Chondrocyte (in vitro differentiated cells): Measurements from ENCODE around the gene TMPRSS3. TPM values are rescaled to one million over a fixed set of nuclear protein-coding genes. Genes with fewer than 3 reads are reported as not detected.

ENCODE experiments used
- DNase-seq: peaks from one replicate; pipeline ENCODE4 v3.0.0; 2021; ENCODE audit warnings: mixed read lengths, low spot score
- H3K27ac Mint-ChIP-seq: one replicate; pipeline ENCODE4 v1.8.0; 2021; ENCODE audit warnings: mild to moderate bottlenecking, moderate library complexity, mixed read lengths; ENCODE audit not compliant: unreplicated experiment
- H3K27me3 Mint-ChIP-seq: 2 replicates; pipeline ENCODE4 v1.8.0; 2021; ENCODE audit warnings: low read depth, mixed read lengths
- H3K36me3 Mint-ChIP-seq: 2 replicates; pipeline ENCODE4 v1.8.0; 2021; ENCODE audit warnings: low read depth, mixed read lengths
- H3K4me1 Mint-ChIP-seq: 2 replicates; pipeline ENCODE4 v1.8.0; 2021; ENCODE audit warnings: low read depth, mild to moderate bottlenecking, mixed read lengths
- H3K4me3 Mint-ChIP-seq: one replicate; pipeline ENCODE4 v1.8.0; 2021; ENCODE audit warnings: mild to moderate bottlenecking, moderate library complexity, mixed read lengths; ENCODE audit not compliant: unreplicated experiment
- H3K9me3 Mint-ChIP-seq: 2 replicates; pipeline ENCODE4 v1.8.0; 2021; ENCODE audit warnings: low read depth, mixed read lengths
- total RNA-seq: library from RNA; stranded (reverse); gene quantifications from 3 replicates; pipeline ENCODE4 v1.2.1, GENCODE V29; 2021
- TF ChIP-seq, protein P1 (sequence below): fragments of 200-600 bp; sonication (generic); IDR thresholded peaks from 2 replicates; pipeline ENCODE4 v1.5.0; 2021; ENCODE audit warnings: antibody characterized with exemption, mild to moderate bottlenecking, moderate library complexity

The TMPRSS3 gene
- total RNA-seq, 1 donor from 2014 or later: not detected

DNA sequence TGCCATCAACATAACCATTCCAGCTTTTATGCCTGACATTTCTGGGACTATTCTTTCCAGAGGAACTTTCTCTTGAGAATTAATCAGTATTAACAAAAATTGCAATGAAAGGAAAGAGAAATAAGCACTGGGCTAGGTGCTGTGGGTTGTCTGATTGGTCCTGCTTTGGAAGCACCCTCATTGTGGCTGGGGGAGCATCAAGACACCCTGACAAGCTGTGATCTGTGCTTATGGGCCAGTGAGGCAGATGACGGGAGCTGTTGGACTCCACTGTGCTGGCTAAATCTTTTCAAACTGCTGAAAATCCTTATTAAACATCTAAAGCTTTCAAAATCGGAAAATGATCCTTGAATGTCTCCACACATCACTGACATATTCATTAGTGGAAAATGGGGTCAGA, 27.8 kb upstream of the TMPRSS3 start:
- Mint-ChIP-seq H3K4me1 (no peaks in the 10 kb centered on the region), H3K9me3 (peaks cover 17% of the 10 kb centered on the region), H3K27me3 (peaks cover 53% of the 10 kb centered on the region), H3K4me3 (no peak overlapping the region), H3K36me3 (peaks cover 4% of the 10 kb centered on the region), H3K27ac (no peak overlapping the region)
- no peak for DNase-seq
- TF ChIP-seq, protein P1, sequence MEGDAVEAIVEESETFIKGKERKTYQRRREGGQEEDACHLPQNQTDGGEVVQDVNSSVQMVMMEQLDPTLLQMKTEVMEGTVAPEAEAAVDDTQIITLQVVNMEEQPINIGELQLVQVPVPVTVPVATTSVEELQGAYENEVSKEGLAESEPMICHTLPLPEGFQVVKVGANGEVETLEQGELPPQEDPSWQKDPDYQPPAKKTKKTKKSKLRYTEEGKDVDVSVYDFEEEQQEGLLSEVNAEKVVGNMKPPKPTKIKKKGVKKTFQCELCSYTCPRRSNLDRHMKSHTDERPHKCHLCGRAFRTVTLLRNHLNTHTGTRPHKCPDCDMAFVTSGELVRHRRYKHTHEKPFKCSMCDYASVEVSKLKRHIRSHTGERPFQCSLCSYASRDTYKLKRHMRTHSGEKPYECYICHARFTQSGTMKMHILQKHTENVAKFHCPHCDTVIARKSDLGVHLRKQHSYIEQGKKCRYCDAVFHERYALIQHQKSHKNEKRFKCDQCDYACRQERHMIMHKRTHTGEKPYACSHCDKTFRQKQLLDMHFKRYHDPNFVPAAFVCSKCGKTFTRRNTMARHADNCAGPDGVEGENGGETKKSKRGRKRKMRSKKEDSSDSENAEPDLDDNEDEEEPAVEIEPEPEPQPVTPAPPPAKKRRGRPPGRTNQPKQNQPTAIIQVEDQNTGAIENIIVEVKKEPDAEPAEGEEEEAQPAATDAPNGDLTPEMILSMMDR: no peak

DNA sequence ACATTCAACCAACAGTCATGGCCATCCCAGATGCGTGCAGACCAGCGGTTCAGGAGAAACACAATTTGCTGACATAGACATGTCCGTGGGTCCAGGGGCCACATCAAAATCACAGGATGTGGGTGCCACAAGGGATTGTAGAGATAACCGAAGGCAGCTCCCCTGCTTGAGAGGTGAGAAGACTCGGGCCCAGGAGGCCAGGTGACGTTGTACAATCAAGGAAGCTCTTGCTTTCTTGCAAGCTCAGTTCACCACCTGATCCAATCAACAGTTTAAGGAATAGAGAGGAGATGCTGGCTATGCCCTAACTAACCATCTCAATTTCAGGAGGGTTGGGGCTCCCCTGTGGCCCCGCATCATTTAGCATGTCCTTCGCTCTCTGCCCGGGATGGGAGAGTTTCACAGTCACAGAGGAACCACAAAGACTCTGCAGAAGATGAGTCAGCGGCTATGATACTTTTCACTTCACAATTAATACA, 27.4 kb upstream of the TMPRSS3 start:
- H3K4me1 Mint-ChIP-seq: no peaks in the 10 kb centered on the region
- TF ChIP-seq, protein P1: no peak
- no peak overlapping the region for H3K4me3 Mint-ChIP-seq
- H3K27ac Mint-ChIP-seq: no peak overlapping the region
- H3K9me3 Mint-ChIP-seq: peaks cover 17% of the 10 kb centered on the region
- DNase-seq: no peak
- peaks cover 4% of the 10 kb centered on the region for H3K36me3 Mint-ChIP-seq
- peaks cover 53% of the 10 kb centered on the region for H3K27me3 Mint-ChIP-seq

DNA sequence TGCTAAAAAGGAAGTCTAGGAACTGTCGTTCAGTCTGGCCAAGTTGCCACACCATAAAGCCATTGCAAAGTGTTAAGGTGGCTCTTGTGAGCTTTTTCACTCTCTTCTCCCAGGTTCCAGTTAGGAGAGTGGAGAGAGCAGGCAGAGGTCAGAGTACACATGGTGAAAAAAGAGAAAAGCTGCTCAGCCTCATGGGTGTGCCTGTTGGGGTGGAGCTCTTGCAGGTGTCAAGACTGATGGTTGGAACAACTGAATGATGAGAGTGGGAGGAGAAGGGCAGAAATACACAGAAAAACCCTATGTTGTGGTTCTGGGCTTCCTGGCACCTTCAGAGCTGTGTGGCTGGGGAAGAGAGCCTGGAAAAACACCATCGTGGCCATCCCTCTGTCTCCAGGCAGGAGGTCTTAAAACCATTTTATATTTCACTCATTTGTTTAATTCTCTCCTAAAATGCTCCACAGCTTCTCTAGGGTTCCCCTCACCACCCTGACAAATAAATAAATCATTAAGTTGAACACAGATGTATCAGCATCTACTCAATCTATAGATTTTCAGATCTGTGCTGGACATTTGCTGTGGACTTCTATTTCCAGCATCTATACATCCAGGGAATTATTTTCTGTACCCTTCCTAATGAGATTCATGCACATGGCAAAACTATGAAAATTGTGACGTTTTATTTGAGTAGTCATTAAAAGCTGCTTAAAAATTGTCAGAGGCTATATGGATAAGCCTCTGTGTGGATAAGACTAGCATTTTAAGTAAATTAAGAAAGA, 25.4 kb upstream of the TMPRSS3 start:
- Mint-ChIP-seq H3K9me3 (peaks cover 17% of the 10 kb centered on the region), H3K36me3 (peaks cover 4% of the 10 kb centered on the region), H3K27me3 (peaks cover 51% of the 10 kb centered on the region), H3K4me3 (no peak overlapping the region), H3K27ac (no peak overlapping the region), H3K4me1 (no peaks in the 10 kb centered on the region)
- no peak for DNase-seq
- TF ChIP-seq, protein P1: no peak

DNA sequence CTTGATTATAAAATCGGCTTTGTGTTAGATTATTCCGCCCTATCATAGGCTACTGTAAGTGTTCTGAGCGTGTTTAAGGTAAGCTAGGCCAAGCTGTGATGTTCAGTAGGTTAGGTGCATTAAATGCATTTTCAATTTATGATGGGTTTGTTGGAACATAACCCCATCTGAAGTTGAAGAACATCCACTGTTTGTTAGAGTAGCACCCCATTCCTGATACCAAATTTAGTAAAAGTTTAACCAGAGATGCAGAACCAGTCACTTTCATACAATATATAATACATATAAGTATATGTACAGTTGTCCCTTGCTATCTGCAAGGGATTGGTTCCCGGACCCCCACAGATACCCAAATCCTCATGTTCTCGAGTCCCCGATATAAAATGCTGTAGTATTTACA, 24.0 kb upstream of the TMPRSS3 start:
- no peak for DNase-seq
- Mint-ChIP-seq H3K9me3 (peaks cover 17% of the 10 kb centered on the region), H3K4me3 (no peak overlapping the region), H3K36me3 (peaks cover 4% of the 10 kb centered on the region), H3K27me3 (peaks cover 40% of the 10 kb centered on the region), H3K27ac (no peak overlapping the region), H3K4me1 (peaks cover 6% of the 10 kb centered on the region)
- TF ChIP-seq, protein P1: no peak

DNA sequence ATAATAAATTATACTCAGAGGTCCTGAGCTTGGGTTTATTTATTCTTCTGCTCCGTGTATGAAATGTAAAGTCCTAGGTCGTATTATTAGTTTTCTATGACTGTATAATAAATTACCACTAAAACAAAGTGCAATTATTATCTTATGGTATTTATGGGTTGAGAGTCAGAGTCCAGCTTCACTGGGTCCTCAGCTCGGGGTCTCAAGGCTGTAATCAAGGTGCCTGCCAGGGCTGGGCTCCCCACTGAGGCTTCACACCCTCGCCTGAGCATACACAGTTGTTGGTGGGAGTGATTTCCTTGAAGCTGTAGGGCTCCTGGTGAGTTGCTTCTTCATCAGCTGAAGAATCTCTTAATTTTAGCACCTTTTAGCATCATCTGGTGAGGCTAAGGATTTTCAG, 23.0 kb upstream of the TMPRSS3 start:
- Mint-ChIP-seq H3K36me3 (peaks cover 4% of the 10 kb centered on the region), H3K27ac (no peak overlapping the region), H3K27me3 (peaks cover 30% of the 10 kb centered on the region), H3K9me3 (peaks cover 17% of the 10 kb centered on the region), H3K4me3 (no peak overlapping the region), H3K4me1 (peaks cover 8% of the 10 kb centered on the region)
- no peak for DNase-seq
- TF ChIP-seq, protein P1: no peak
